MM.1S (cell line): ENCODE measurements around the gene AARS2.

Experiments used
- DNase-seq: peaks from one replicate; pipeline ENCODE4 v3.0.0-alpha.2; 2015
- H2AFZ ChIP-seq: fragments of 300-600 bp; sonication (generic); 2 replicates; pipeline ENCODE4 v1.6.0; 2016; ENCODE audit warnings: antibody characterized with exemption, low read length
- H3F3A ChIP-seq: fragments of 300-600 bp; sonication (generic); 2 replicates; pipeline ENCODE4 v1.6.1; 2016; ENCODE audit warnings: mild to moderate bottlenecking, antibody characterized with exemption, low read length, moderate library complexity, mixed read lengths; ENCODE audit not compliant: insufficient read depth
- H3K27ac ChIP-seq: fragments of 300-600 bp; sonication (generic); 2 replicates; pipeline ENCODE4 v1.5.1; 2016; ENCODE audit warnings: mild to moderate bottlenecking, low read length
- H3K27me3 ChIP-seq: fragments of 300-600 bp; sonication (generic); replicated peaks from 2 replicates; pipeline ENCODE4 v1.6.0; 2016; ENCODE audit warnings: low read length; ENCODE audit not compliant: insufficient read depth
- H3K36me3 ChIP-seq: fragments of 300-600 bp; sonication (generic); replicated peaks from 2 replicates; pipeline ENCODE4 v1.6.1; 2016; ENCODE audit warnings: mild to moderate bottlenecking, low read length, mixed read lengths; ENCODE audit not compliant: insufficient read depth
- H3K4me1 ChIP-seq: fragments of 300-600 bp; sonication (generic); 2 replicates; pipeline ENCODE4 v1.6.1; 2016; ENCODE audit warnings: low read length, mixed read lengths
- H3K4me2 ChIP-seq: fragments of 300-600 bp; sonication (generic); 2 replicates; pipeline ENCODE4 v1.6.0; 2016; ENCODE audit warnings: low read depth, low read length
- H3K4me3 ChIP-seq: fragments of 300-600 bp; sonication (generic); 2 replicates; pipeline ENCODE4 v1.5.1; 2016; ENCODE audit warnings: low read length, mixed read lengths
- H3K79me2 ChIP-seq: fragments of 300-600 bp; sonication (generic); 2 replicates; pipeline ENCODE4 v1.6.1; 2016; ENCODE audit warnings: mixed run types, low read length, mixed read lengths
- H3K9ac ChIP-seq: fragments of 300-600 bp; sonication (generic); 2 replicates; pipeline ENCODE4 v1.6.1; 2016; ENCODE audit warnings: low read length, mixed read lengths
- H3K9me2 ChIP-seq: fragments of 300-600 bp; sonication (generic); replicated peaks from 2 replicates; pipeline ENCODE4 v1.6.1; 2016; ENCODE audit warnings: mild to moderate bottlenecking, low read length, mixed read lengths; ENCODE audit not compliant: insufficient read depth
- H3K9me3 ChIP-seq: fragments of 300-600 bp; sonication (generic); replicated peaks from 2 replicates; pipeline ENCODE4 v1.6.1; 2016; ENCODE audit warnings: mild to moderate bottlenecking, low read length, mixed read lengths; ENCODE audit not compliant: insufficient read depth
- H4K20me1 ChIP-seq: fragments of 300-600 bp; sonication (generic); 2 replicates; pipeline ENCODE4 v1.6.1; 2016; ENCODE audit warnings: mild to moderate bottlenecking, low read length, moderate library complexity, mixed read lengths; ENCODE audit not compliant: insufficient read depth
- CTCF ChIP-seq: fragments of 300-600 bp; sonication (generic); IDR thresholded peaks from 2 replicates; pipeline ENCODE4 v1.5.1; 2016; ENCODE audit warnings: antibody characterized with exemption, low read length, mixed read lengths
- EZH2 ChIP-seq: fragments of 300-600 bp; sonication (generic); optimal IDR thresholded peaks from 2 replicates; pipeline ENCODE3; 2017; ENCODE audit warnings: low read depth, mild to moderate bottlenecking, antibody characterized with exemption, low read length, mixed read lengths
- EZH2phosphoT487 ChIP-seq: fragments of 300-600 bp; sonication (generic); IDR thresholded peaks from 2 replicates; pipeline ENCODE4 v1.6.1; 2018; ENCODE audit warnings: antibody characterized with exemption, low read length

Gene AARS2

GRCh38 chr6:44260011-44260410, 53.1 kb downstream of the AARS2 start:
- no peaks in the 10 kb centered on the region for H3K9me3 ChIP-seq
- TF ChIP-seq CTCF: no peak
- no peak for TF ChIP-seq EZH2
- no peak for TF ChIP-seq EZH2phosphoT487
- no peak for DNase-seq
- H3K79me2 ChIP-seq: peaks cover 62% of the 10 kb centered on the region
- peaks cover 3% of the 10 kb centered on the region; the same call in 1 of the 2 replicates for H4K20me1 ChIP-seq
- H3K27me3 ChIP-seq: no peaks in the 10 kb centered on the region
- no peaks in the 10 kb centered on the region for H3K9me2 ChIP-seq
- H3F3A ChIP-seq: peaks cover 63% of the 10 kb centered on the region
- H3K4me1 ChIP-seq: peaks cover 36% of the 10 kb centered on the region
- no peak overlapping the region for H3K4me2 ChIP-seq
- H2AFZ ChIP-seq: no peak overlapping the region
- no peak overlapping the region for H3K4me3 ChIP-seq
- H3K36me3 ChIP-seq: no peaks in the 10 kb centered on the region; the same call in 1 of the 2 replicates
- no peak overlapping the region for H3K9ac ChIP-seq
- no peak overlapping the region for H3K27ac ChIP-seq

GRCh38 chr6:44258921-44259320, 54.2 kb downstream of the AARS2 start:
- Histone ChIP-seq H3K9ac (no peak overlapping the region), H3K36me3 (no peaks in the 10 kb centered on the region; the same call in none of the 2 replicates), H3F3A (peaks cover 64% of the 10 kb centered on the region), H3K27me3 (no peaks in the 10 kb centered on the region), H3K9me3 (no peaks in the 10 kb centered on the region), H3K4me3 (no peak overlapping the region), H2AFZ (no peak overlapping the region), H3K9me2 (no peaks in the 10 kb centered on the region), H3K79me2 (peaks cover 60% of the 10 kb centered on the region), H3K27ac (no peak overlapping the region; the same call in 1 of the 2 replicates), H3K4me1 (peaks cover 40% of the 10 kb centered on the region), H3K4me2 (no peak overlapping the region), H4K20me1 (peaks cover 10% of the 10 kb centered on the region)
- no peak for TF ChIP-seq CTCF
- no peak for TF ChIP-seq EZH2phosphoT487
- no peak for TF ChIP-seq EZH2
- no peak for DNase-seq

GRCh38 chr6:44258325-44258863, 54.8 kb downstream of the AARS2 start:
- no peaks in the 10 kb centered on the region for H3K27me3 ChIP-seq
- no peak overlapping the region for H3K9ac ChIP-seq
- H3K36me3 ChIP-seq: peaks cover 4% of the 10 kb centered on the region
- H4K20me1 ChIP-seq: peaks cover 14% of the 10 kb centered on the region
- DNase-seq: no peak
- H3K79me2 ChIP-seq: peaks cover 59% of the 10 kb centered on the region
- TF ChIP-seq EZH2: no peak
- TF ChIP-seq EZH2phosphoT487: no peak
- no peak for TF ChIP-seq CTCF
- H3K9me2 ChIP-seq: no peaks in the 10 kb centered on the region
- H3K4me3 ChIP-seq: no peak overlapping the region
- H3K4me1 ChIP-seq: peaks cover 45% of the 10 kb centered on the region
- no peak overlapping the region for H3K4me2 ChIP-seq
- H3K9me3 ChIP-seq: no peaks in the 10 kb centered on the region
- peaks cover 64% of the 10 kb centered on the region for H3F3A ChIP-seq
- H2AFZ ChIP-seq: no peak overlapping the region
- no peak overlapping the region; the same call in 1 of the 2 replicates for H3K27ac ChIP-seq
